GM04503 (cell line): ENCODE measurements around the gene NCOA1.
A peak's percentile ranks its signal among the peaks of the same experiment; 100 is the strongest.
"Not testable (repeated sequence)": the region's sequence is repeated elsewhere in the genome, so short reads cannot be mapped to it uniquely, and the experiment has no call there.

ENCODE experiments used
- DNase-seq: peaks from one replicate; pipeline ENCODE4 v3.0.0-alpha.2; 2012; ENCODE audit warnings: low read depth

The NCOA1 gene

GRCh38 chr2:24490690-24491541, at the start of gene NCOA1:
TSS of gene NCOA1 (plus strand) at chr2:24491254. CDS start at chr2:24658678, 167,424 bp downstream.
- DNase-seq: peak; percentile 54

DNA sequence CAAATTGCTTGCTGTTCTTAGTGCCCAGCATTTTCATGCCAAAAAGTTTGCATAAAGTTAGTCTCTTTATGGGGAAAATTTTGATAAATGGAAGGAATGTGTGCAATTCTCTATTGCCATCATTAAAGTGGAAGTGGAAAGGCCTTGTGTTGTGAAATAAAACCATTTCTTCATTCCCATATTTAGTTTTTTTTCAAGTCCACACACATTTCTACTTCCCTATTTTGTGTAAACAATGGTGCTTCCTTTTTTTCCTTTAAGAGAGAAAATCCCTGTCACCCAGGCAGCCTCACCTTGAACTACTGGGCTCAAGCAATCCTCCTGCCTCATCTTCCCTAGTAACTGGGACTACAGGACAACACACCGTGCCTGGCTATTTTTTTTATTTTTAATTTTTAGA, 42.3 kb upstream of the NCOA1 start:
- no peak for DNase-seq

GRCh38 chr2:24449344-24449743, 41.7 kb upstream of the NCOA1 start:
- DNase-seq: no peak

GRCh38 chr2:24451805-24452501, 39.1 kb upstream of the NCOA1 start:
- DNase-seq: no peak

DNA sequence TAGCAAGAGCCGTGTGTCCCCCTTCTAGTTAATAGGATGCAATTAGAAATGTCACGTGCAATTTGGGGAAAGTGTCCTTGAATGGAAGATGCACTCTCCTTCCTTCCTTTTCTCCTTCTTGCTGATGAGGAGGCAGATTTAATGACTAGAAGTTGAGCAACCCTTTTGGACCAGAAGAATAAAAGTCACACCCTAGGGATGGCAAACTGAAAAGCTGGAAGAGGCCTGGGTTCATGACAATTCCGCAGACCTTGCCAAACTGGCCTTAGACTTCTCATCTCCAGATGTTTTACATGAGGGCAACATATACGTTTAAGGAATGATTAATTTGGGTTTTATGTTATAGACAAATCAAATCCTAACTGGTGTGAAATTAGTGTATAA, 38.6 kb upstream of the NCOA1 start:
- DNase-seq: no peak

GRCh38 chr2:24453379-24454073, 37.5 kb upstream of the NCOA1 start:
- no peak for DNase-seq

DNA sequence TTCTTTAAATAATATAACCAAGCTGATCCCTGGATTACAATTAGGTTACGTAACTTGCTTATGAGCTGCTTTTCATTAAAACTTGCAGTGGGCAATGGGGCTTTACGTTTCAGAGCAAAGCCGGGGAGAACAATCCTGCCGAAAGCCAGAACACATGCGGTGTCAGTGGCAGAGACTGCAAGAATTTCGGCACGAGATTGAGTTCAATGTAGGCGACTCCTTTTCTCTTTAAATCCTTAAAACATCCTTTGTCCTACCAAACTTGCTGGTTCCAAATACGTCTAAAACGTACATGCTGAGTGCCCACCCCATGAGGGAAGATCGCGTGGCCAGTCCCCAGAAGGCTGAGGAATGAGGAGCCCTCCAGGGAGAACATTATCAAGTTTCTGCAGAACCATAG, 36.8 kb upstream of the NCOA1 start:
- DNase-seq: no peak

- peak; percentile 44 for DNase-seq
Measured at GRCh38 chr2:24456599-24457556, 34.2 kb upstream of the NCOA1 start.

- DNase-seq: no peak
Measured at GRCh38 chr2:24457696-24458386, 33.2 kb upstream of the NCOA1 start.

- no peak for DNase-seq
Measured at GRCh38 chr2:24459224-24460161, 31.6 kb upstream of the NCOA1 start.

GRCh38 chr2:24461685-24462084, 29.4 kb upstream of the NCOA1 start:
- no peak for DNase-seq

DNA sequence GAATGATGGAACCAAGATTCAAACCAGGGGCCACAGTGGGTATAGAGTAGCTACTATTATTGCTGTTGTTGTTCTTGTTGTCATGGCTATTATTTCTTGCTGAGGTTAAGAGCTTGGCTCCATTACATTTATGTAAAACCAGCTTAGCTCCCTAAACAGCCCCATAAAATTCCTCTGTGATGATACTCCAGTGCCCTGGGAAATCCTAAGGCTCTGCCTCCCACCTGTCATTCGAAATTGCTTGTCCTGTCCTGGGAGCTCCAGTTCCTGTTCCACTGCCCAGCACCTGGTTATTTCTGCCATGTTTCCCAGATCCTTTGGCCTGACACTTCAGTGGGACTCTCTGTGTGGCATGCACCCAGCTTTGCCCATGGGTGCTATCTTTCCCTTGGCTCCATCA, 27.8 kb upstream of the NCOA1 start:
- DNase-seq: no peak

- DNase-seq: no peak
Measured at GRCh38 chr2:24466871-24467870, 23.9 kb upstream of the NCOA1 start.

DNA sequence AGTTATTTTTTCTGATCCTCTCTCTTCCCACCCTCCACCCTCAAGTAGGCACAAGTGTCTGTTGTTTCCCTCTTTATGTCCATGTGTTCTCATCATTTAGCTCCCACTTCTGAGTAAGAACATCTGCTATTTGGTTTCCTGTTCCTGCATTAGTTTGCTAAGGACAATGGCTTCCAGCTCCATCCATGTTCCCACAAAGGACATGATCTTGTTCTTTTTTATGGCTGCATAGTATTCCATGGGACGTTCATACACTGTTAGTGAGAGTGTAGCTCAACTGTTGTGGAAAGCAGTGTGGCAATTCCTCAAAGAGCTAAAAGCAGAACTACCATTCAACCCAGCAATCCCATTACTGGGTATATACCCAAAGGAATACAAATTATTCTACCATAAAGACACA, 22.6 kb upstream of the NCOA1 start:
- not testable (repeated sequence) for DNase-seq

- DNase-seq: no peak
Measured at GRCh38 chr2:24469148-24469650, 21.9 kb upstream of the NCOA1 start.

DNA sequence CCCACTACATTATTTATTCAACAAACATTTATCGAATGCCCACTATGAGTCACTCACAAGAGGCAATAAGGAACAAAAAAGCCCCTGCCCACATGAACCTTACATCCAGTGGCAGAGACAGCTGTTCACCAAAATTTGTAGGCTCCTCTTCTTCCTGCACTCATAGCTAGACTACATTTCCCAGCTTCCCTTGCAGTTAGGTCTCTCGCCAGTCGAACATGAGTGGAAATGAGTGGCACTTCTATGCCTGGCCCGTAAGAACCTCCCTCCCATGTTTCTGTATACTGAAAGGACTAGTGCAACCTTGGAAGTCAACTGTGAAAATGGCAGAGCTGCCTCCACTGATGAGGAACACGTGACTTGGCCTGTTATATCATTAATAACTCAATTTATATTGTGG, 19.4 kb upstream of the NCOA1 start:
- no peak for DNase-seq

DNA sequence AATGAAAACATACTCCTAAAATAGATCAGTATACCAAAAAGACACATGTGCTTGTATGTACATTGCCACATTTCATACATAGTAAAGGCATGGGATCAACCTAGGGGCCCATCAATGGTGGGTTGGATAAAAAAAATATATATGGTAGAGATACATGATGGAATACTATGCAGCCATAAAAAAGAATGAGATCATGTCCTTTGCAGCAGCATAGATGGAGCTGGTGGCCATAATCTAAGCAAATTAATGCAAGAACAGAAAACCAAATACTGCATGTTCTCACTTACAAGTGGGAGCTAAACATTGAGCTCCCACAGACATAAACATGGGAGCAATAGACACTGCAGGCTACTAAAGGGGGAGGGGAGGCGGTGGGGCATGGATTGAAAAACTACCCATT, 18.6 kb upstream of the NCOA1 start:
- no peak for DNase-seq

DNA sequence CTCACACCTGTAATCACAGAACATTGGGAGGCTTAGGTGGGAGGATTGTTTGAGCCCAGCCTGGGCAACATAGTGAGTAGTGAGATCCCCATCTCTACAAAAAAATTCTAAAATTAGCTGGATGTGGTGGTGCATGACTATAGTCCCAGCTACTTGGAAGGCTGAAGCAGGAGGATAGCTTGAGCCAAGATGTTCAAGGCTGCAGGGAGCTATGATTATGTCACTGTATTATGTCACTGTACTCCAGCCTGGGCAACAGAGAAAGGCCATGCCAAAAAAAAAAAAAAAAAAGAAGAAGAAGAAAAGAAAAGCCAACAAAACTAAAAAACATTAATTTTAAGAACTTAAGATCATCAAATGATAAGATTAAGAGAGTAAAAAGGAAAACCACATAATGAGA, 17.4 kb upstream of the NCOA1 start:
- DNase-seq: no peak
